ENCODE data around the gene ABCC1.

ABCC1 gene

GRCh38 chr16:15961571-15962090, 12.2 kb downstream of the ABCC1 start:
- H3K4me3 ChIP-seq: no peak overlapping the region
- H3K27ac ChIP-seq: peak overlapping the region in 12 of 21 experiments; percentile 5 to 78 (median 52)

- H3K27ac ChIP-seq: peak overlapping the region in 3 of 21 experiments; percentile 52 to 78 (median 72)
- H3K4me3 ChIP-seq: no peak overlapping the region
These were observed 14.0 kb downstream of the ABCC1 start for GRCh38 chr16:15963307-15963910.

GRCh38 chr16:15966420-15966819, 17.0 kb downstream of the ABCC1 start:
- no peak overlapping the region for H3K4me3 ChIP-seq
- peak overlapping the region in 3 of 21 experiments; percentile 2 to 31 (median 6) for H3K27ac ChIP-seq

GRCh38 chr16:15966836-15967546, 17.6 kb downstream of the ABCC1 start:
- no peak overlapping the region for H3K4me3 ChIP-seq
- peak overlapping the region in 3 of 21 experiments; percentile 2 to 31 (median 6) for H3K27ac ChIP-seq

- no peak overlapping the region for H3K27ac ChIP-seq
These were observed 18.4 kb downstream of the ABCC1 start for GRCh38 chr16:15967655-15968315.

GRCh38 chr16:15970202-15970601, 20.8 kb downstream of the ABCC1 start:
- Histone ChIP-seq H3K27ac (no peak overlapping the region), H3K4me3 (no peak overlapping the region)

More at GRCh38 chr16:15967655-15968315, 18.4 kb downstream of the ABCC1 start:
- no peak overlapping the region for H3K4me3 ChIP-seq

- H3K27ac ChIP-seq: peak overlapping the region in 1 of 21 experiments; percentile 14
These were observed 21.5 kb downstream of the ABCC1 start for GRCh38 chr16:15970743-15971439.

GRCh38 chr16:15971440-15971815, 22.0 kb downstream of the ABCC1 start:
- no peak overlapping the region for H3K27ac ChIP-seq
- H3K4me3 ChIP-seq: no peak overlapping the region

More at GRCh38 chr16:15970743-15971439, 21.5 kb downstream of the ABCC1 start:
- no peak overlapping the region for H3K4me3 ChIP-seq

GRCh38 chr16:15972046-15972868, 22.8 kb downstream of the ABCC1 start:
- H3K4me3 ChIP-seq: no peak overlapping the region
- no peak overlapping the region for H3K27ac ChIP-seq

GRCh38 chr16:15973421-15973820, 24.0 kb downstream of the ABCC1 start:
- H3K4me3 ChIP-seq: no peak overlapping the region
- no peak overlapping the region for H3K27ac ChIP-seq

- peak overlapping the region in 4 of 21 experiments; percentile 6 to 56 (median 33) for H3K27ac ChIP-seq
- no peak overlapping the region for H3K4me3 ChIP-seq
These were observed 24.6 kb downstream of the ABCC1 start for GRCh38 chr16:15974057-15974456.

GRCh38 chr16:15975172-15975571, 25.8 kb downstream of the ABCC1 start:
- no peak overlapping the region for H3K4me3 ChIP-seq
- peak overlapping the region in 2 of 21 experiments; percentile 7 to 21 for H3K27ac ChIP-seq

- Histone ChIP-seq H3K27ac (peak overlapping the region in 18 of 21 experiments; percentile 6 to 86 (median 70)), H3K4me3 (no peak overlapping the region)
These were observed 26.9 kb downstream of the ABCC1 start for GRCh38 chr16:15976225-15976812.

- Histone ChIP-seq H3K27ac (peak overlapping the region in 19 of 21 experiments; percentile 6 to 86 (median 69)), H3K4me3 (no peak overlapping the region)
These were observed 27.7 kb downstream of the ABCC1 start for GRCh38 chr16:15976929-15977637.

- H3K27ac ChIP-seq: no peak overlapping the region
These were observed 30.4 kb downstream of the ABCC1 start for GRCh38 chr16:15979801-15980200.

GRCh38 chr16:15980329-15980728, 30.9 kb downstream of the ABCC1 start:
- H3K27ac ChIP-seq: no peak overlapping the region

More at GRCh38 chr16:15979801-15980200, 30.4 kb downstream of the ABCC1 start:
- H3K4me3 ChIP-seq: no peak overlapping the region

GRCh38 chr16:15981382-15981781, 32.0 kb downstream of the ABCC1 start:
- no peak overlapping the region for H3K27ac ChIP-seq
- H3K4me3 ChIP-seq: no peak overlapping the region

More at GRCh38 chr16:15980329-15980728, 30.9 kb downstream of the ABCC1 start:
- H3K4me3 ChIP-seq: no peak overlapping the region

All from skin epidermis (tissue), 12 donors.